Measurements from ENCODE around the gene SRPK1. TPM values are rescaled to one million over a fixed set of nuclear protein-coding genes. Genes with fewer than 3 reads are reported as not detected.

The SRPK1 gene
- total RNA-seq, 1 experiment from 2014 or later: 104 TPM

DNA sequence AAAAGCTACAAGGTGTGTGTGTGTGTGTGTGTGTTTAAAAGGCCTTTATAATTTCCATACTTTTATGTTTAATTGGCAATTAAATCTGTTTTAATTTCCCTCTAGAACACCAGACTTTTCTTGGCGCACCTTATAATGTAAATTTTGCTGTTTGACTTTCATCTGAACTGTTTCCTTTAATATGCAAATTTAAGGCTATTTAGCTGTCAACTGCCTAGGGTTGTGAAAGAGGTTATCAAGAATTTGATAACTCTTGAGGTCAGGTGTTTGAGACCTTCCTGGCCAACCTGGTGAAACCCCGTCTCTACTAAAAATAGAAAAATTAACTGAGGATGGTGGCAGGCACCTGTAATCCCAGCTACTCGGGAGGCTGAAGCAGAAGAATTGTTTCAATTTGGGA, 119.8 kb downstream of the SRPK1 start:
- no peaks in the 10 kb centered on the region for H3K27me3 ChIP-seq (ENCODE audit: low read length)
- no peak overlapping the region for H3K9ac ChIP-seq (ENCODE audit: low read length)

GRCh38 chr6:35798706-35799105, 122.2 kb downstream of the SRPK1 start:
- no peaks in the 10 kb centered on the region for H3K36me3 ChIP-seq (ENCODE audit: insufficient read depth, low read length)
- no peaks in the 10 kb centered on the region for H3K79me2 ChIP-seq (ENCODE audit: low read length)
- no peak overlapping the region for H3K4me2 ChIP-seq (ENCODE audit: low read depth, low read length, poor library complexity, severe bottlenecking)
- no peak overlapping the region for H3K27ac ChIP-seq (ENCODE audit: low read length)
- no peaks in the 10 kb centered on the region for H3K27me3 ChIP-seq (ENCODE audit: low read length)
- H4K20me1 ChIP-seq (ENCODE audit: insufficient read depth, low read depth, low read length): no peaks in the 10 kb centered on the region
- no peak overlapping the region for H3K4me3 ChIP-seq (ENCODE audit: low read length)
- H3K9me3 ChIP-seq (ENCODE audit: low read length): no peaks in the 10 kb centered on the region
- H3K9me2 ChIP-seq (replicated peaks; ENCODE audit: insufficient read depth, low read length): no peaks in the 10 kb centered on the region
- H3K4me1 ChIP-seq (ENCODE audit: low read length): no peaks in the 10 kb centered on the region
- no peak overlapping the region for H2AFZ ChIP-seq (ENCODE audit: low read length)
- H3K9ac ChIP-seq (ENCODE audit: low read length): no peak overlapping the region
- DNase-seq: no peak

More for the DNA sequence above, 119.8 kb downstream of the SRPK1 start:
- H3K4me1 ChIP-seq (ENCODE audit: low read length): no peaks in the 10 kb centered on the region
- H3K4me3 ChIP-seq (ENCODE audit: low read length): no peak overlapping the region
- no peaks in the 10 kb centered on the region for H3K36me3 ChIP-seq (ENCODE audit: insufficient read depth, low read length)
- no peaks in the 10 kb centered on the region for H3K79me2 ChIP-seq (ENCODE audit: low read length)
- H4K20me1 ChIP-seq (ENCODE audit: insufficient read depth, low read depth, low read length): no peaks in the 10 kb centered on the region
- no peak overlapping the region for H3K27ac ChIP-seq (ENCODE audit: low read length)
- no peaks in the 10 kb centered on the region for H3K9me3 ChIP-seq (ENCODE audit: low read length)
- no peak for DNase-seq
- no peak overlapping the region for H3K4me2 ChIP-seq (ENCODE audit: low read depth, low read length, poor library complexity, severe bottlenecking)
- H3K9me2 ChIP-seq (replicated peaks; ENCODE audit: insufficient read depth, low read length): no peaks in the 10 kb centered on the region
- H2AFZ ChIP-seq (ENCODE audit: low read length): no peak overlapping the region

DNA sequence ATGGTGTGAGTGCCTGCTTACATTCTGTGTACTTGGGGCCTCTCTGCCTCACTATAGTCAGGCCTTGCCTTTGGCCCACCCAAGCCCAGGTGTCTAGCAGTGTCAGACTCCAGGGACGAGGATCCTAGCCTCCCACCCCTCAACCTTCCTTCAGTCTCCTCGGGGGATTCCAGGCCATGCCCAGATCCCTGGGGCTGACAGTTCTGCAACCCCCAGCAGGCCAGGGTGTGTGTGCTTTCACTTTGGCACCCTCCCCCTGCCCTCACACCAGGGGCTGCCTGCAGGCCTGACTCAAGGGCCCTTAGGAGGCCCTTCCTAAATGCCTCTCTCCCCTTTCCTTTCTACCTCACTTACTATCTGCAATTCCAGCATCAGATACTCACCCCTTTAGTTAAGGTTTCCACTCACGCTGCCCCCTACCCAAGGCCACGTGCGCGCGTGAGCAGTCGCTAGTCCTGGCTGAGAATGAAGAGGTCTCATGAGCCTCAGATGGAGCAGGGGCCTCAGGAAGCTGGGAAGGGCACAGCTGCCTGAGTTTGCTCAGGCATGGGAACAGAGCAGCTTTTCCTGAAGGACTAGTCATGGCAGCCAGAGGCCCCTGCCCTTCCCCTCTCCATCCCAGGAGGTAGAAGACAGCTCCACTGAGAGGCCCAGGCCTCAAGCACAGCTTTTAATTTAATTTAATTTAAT, 122.9 kb downstream of the SRPK1 start:
- Histone ChIP-seq H2AFZ (ENCODE audit: low read length) (no peak overlapping the region), H3K9me2 (replicated peaks; ENCODE audit: insufficient read depth, low read length) (no peaks in the 10 kb centered on the region), H3K27me3 (ENCODE audit: low read length) (no peaks in the 10 kb centered on the region), H3K79me2 (ENCODE audit: low read length) (no peaks in the 10 kb centered on the region), H3K9me3 (ENCODE audit: low read length) (no peaks in the 10 kb centered on the region), H4K20me1 (ENCODE audit: insufficient read depth, low read depth, low read length) (no peaks in the 10 kb centered on the region), H3K4me3 (ENCODE audit: low read length) (no peak overlapping the region), H3K4me2 (ENCODE audit: low read depth, low read length, poor library complexity, severe bottlenecking) (no peak overlapping the region), H3K4me1 (ENCODE audit: low read length) (no peaks in the 10 kb centered on the region), H3K36me3 (ENCODE audit: insufficient read depth, low read length) (no peaks in the 10 kb centered on the region), H3K27ac (ENCODE audit: low read length) (no peak overlapping the region), H3K9ac (ENCODE audit: low read length) (no peak overlapping the region)
- no peak for DNase-seq

DNA sequence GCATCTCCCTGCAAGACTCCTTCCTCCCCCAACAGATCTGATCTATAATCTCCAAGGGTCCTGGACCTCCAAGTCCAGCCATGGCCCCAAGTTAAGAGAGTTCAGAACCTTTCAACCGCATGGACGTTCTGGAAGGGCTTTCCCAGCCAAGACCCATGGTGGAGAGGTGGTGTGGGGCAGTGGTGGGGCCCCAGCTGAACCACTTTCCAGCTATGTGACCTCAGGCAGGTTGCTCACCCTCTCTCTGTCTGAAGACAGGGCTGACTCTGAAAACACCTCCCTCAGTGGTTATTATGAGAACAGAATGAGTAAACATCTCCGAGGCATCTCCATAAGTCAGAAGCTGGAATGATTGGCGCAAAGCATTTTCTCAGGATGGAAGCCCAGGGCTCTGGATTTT, 124.7 kb downstream of the SRPK1 start:
- Histone ChIP-seq H3K79me2 (ENCODE audit: low read length) (no peaks in the 10 kb centered on the region), H3K4me2 (ENCODE audit: low read depth, low read length, poor library complexity, severe bottlenecking) (no peak overlapping the region), H3K27ac (ENCODE audit: low read length) (no peak overlapping the region), H3K27me3 (ENCODE audit: low read length) (no peaks in the 10 kb centered on the region), H3K9me3 (ENCODE audit: low read length) (no peaks in the 10 kb centered on the region), H3K4me1 (ENCODE audit: low read length) (no peaks in the 10 kb centered on the region), H3K9ac (ENCODE audit: low read length) (no peak overlapping the region), H4K20me1 (ENCODE audit: insufficient read depth, low read depth, low read length) (no peaks in the 10 kb centered on the region), H2AFZ (ENCODE audit: low read length) (no peak overlapping the region), H3K4me3 (ENCODE audit: low read length) (no peak overlapping the region), H3K9me2 (replicated peaks; ENCODE audit: insufficient read depth, low read length) (no peaks in the 10 kb centered on the region), H3K36me3 (ENCODE audit: insufficient read depth, low read length) (no peaks in the 10 kb centered on the region)
- DNase-seq: no peak

GRCh38 chr6:35795453-35796071, 125.3 kb downstream of the SRPK1 start:
- H3K9me2 ChIP-seq (replicated peaks; ENCODE audit: insufficient read depth, low read length): no peaks in the 10 kb centered on the region
- no peak overlapping the region for H3K9ac ChIP-seq (ENCODE audit: low read length)
- no peak overlapping the region for H3K4me2 ChIP-seq (ENCODE audit: low read depth, low read length, poor library complexity, severe bottlenecking)
- no peaks in the 10 kb centered on the region for H3K79me2 ChIP-seq (ENCODE audit: low read length)
- no peaks in the 10 kb centered on the region for H4K20me1 ChIP-seq (ENCODE audit: insufficient read depth, low read depth, low read length)
- no peak for DNase-seq
- H3K4me3 ChIP-seq (ENCODE audit: low read length): no peak overlapping the region
- H3K4me1 ChIP-seq (ENCODE audit: low read length): no peaks in the 10 kb centered on the region
- no peaks in the 10 kb centered on the region for H3K9me3 ChIP-seq (ENCODE audit: low read length)
- no peak overlapping the region for H2AFZ ChIP-seq (ENCODE audit: low read length)
- H3K27me3 ChIP-seq (ENCODE audit: low read length): no peaks in the 10 kb centered on the region
- no peak overlapping the region for H3K27ac ChIP-seq (ENCODE audit: low read length)
- no peaks in the 10 kb centered on the region for H3K36me3 ChIP-seq (ENCODE audit: insufficient read depth, low read length)

DNA sequence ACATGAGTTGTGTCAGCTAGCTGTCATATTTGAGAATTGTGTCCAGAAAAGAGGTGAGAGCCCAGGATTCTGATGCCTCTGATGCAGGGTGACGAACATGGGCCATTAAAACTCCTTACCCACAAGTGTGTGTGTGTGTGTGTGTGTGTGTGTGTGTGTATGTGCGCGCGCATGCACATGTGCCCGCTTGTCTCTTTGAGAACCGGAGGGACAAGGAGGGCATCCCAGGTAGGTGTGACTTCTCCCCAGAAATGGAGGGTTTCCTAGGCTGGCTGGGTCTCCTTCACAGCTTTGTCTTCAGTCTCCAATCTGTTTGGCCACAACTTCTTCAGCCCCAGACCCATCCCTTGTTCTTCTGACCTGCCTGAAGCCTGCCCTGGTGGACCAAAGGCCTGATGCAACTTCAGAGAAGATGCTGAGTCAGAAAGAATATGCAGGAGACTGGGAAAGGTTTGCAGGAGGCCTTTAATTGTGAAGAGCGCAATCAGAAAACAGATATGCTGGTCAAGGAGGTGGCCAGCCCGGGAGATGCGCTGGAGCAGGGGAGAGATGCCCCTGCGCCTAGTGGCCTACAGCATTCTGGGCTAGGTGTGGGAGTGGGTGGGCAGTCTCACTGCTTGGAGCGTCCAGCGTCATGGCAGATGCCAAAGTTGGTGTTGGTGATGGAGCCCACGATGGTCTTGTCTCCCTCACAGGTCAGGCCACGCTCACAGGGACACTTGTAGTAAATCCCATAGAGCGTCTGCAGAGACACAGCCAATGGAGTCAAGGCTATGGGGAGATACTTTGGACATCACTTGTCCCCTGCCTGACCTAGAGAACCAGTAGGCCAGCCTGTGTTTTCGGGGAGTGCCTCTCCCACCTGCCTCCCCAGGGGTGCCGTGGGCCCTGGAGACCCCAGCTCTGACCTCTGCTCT, 126.1 kb downstream of the SRPK1 start:
- Histone ChIP-seq H3K27ac (ENCODE audit: low read length) (no peak overlapping the region), H4K20me1 (ENCODE audit: insufficient read depth, low read depth, low read length) (no peaks in the 10 kb centered on the region), H3K79me2 (ENCODE audit: low read length) (no peaks in the 10 kb centered on the region), H3K9me2 (replicated peaks; ENCODE audit: insufficient read depth, low read length) (no peaks in the 10 kb centered on the region), H3K9ac (ENCODE audit: low read length) (no peak overlapping the region), H3K36me3 (ENCODE audit: insufficient read depth, low read length) (no peaks in the 10 kb centered on the region), H3K27me3 (ENCODE audit: low read length) (no peaks in the 10 kb centered on the region), H3K4me1 (ENCODE audit: low read length) (no peaks in the 10 kb centered on the region), H3K9me3 (ENCODE audit: low read length) (no peaks in the 10 kb centered on the region), H3K4me2 (ENCODE audit: low read depth, low read length, poor library complexity, severe bottlenecking) (no peak overlapping the region), H2AFZ (ENCODE audit: low read length) (no peak overlapping the region), H3K4me3 (ENCODE audit: low read length) (no peak overlapping the region)
- DNase-seq: no peak

GRCh38 chr6:35790683-35791082, 130.2 kb downstream of the SRPK1 start:
- Histone ChIP-seq H3K4me3 (ENCODE audit: low read length) (no peak overlapping the region), H3K27ac (ENCODE audit: low read length) (no peak overlapping the region), H3K4me1 (ENCODE audit: low read length) (no peaks in the 10 kb centered on the region), H3K27me3 (ENCODE audit: low read length) (no peaks in the 10 kb centered on the region), H3K9me2 (replicated peaks; ENCODE audit: insufficient read depth, low read length) (no peaks in the 10 kb centered on the region), H3K36me3 (ENCODE audit: insufficient read depth, low read length) (no peaks in the 10 kb centered on the region), H3K4me2 (ENCODE audit: low read depth, low read length, poor library complexity, severe bottlenecking) (no peak overlapping the region), H2AFZ (ENCODE audit: low read length) (no peak overlapping the region), H3K9me3 (ENCODE audit: low read length) (no peaks in the 10 kb centered on the region), H4K20me1 (ENCODE audit: insufficient read depth, low read depth, low read length) (no peaks in the 10 kb centered on the region), H3K9ac (ENCODE audit: low read length) (no peak overlapping the region), H3K79me2 (ENCODE audit: low read length) (no peaks in the 10 kb centered on the region)
- no peak for DNase-seq

GRCh38 chr6:35788423-35788982, 132.4 kb downstream of the SRPK1 start:
- DNase-seq: no peak
- Histone ChIP-seq H3K4me2 (ENCODE audit: low read depth, low read length, poor library complexity, severe bottlenecking) (no peak overlapping the region), H3K27me3 (ENCODE audit: low read length) (no peaks in the 10 kb centered on the region)

More at GRCh38 chr6:35788423-35788982, 132.4 kb downstream of the SRPK1 start:
- Histone ChIP-seq H3K79me2 (ENCODE audit: low read length) (no peaks in the 10 kb centered on the region), H3K27ac (ENCODE audit: low read length) (no peak overlapping the region), H3K9me2 (replicated peaks; ENCODE audit: insufficient read depth, low read length) (no peaks in the 10 kb centered on the region), H3K36me3 (ENCODE audit: insufficient read depth, low read length) (no peaks in the 10 kb centered on the region), H3K9ac (ENCODE audit: low read length) (no peak overlapping the region), H3K4me3 (ENCODE audit: low read length) (no peak overlapping the region), H3K4me1 (ENCODE audit: low read length) (no peaks in the 10 kb centered on the region), H3K9me3 (ENCODE audit: low read length) (no peaks in the 10 kb centered on the region), H2AFZ (ENCODE audit: low read length) (no peak overlapping the region), H4K20me1 (ENCODE audit: insufficient read depth, low read depth, low read length) (no peaks in the 10 kb centered on the region)

Measured in Karpas-422 (cell line).